Adrenal gland (tissue), 5 donors: ENCODE measurements around the gene TMC1.

Experiments used
- CTCF ChIP-seq, 6 experiments: fragments of 450-650 bp in 4 of 6; fragments of 200-600 bp in 2 of 6; sonication (generic) in 1 of 6; IDR thresholded peaks; 1 replicate in 5 of 6; 2 replicates in 1 of 6; pipeline versions ENCODE4 v1.5.1 to v1.8.0; 2016 to 2021; ENCODE audit warnings: antibody characterized with exemption in 6 of 6, mild to moderate bottlenecking in 2 of 6, moderate library complexity in 1 of 6
- POLR2A ChIP-seq, 2 donors: fragments of 450-650 bp; IDR thresholded peaks; one replicate each; pipeline ENCODE4 v1.6.1; 2017; ENCODE audit warnings: antibody characterized with exemption in 2 of 2, mild to moderate bottlenecking in 2 of 2, moderate library complexity in 1 of 2
- donor health status: DM: no; HTN: no; CAD: no.

GRCh38 chr9:72526901-72527800 lies 5.7 kb downstream of the TMC1 start:
- no peak for TF ChIP-seq CTCF (IDR thresholded peaks at IDR 0.05)
- peak in 1 of 2 donors; percentile 84 for TF ChIP-seq POLR2A (IDR thresholded peaks at IDR 0.05)
